HL-60 (cell line): ENCODE results near the gene B3GNT8.
"Not testable (repeated sequence)": the region's sequence is repeated elsewhere in the genome, so short reads cannot be mapped to it uniquely, and the experiment has no call there.

Experiments
- DNase-seq, 2 experiments: peaks; one replicate each; pipeline ENCODE4 v3.0.0-alpha.2; 2010 to 2020; ENCODE audit warnings: low read depth in 1 of 2, low spot score in 1 of 2
- H3K27ac ChIP-seq: fragments of 250-450 bp; sonication (Bioruptor Pico); replicated peaks from 2 replicates; pipeline ENCODE4 v1.5.1; 2020; ENCODE audit warnings: mild to moderate bottlenecking, moderate library complexity
- H3K27me3 ChIP-seq: fragments of 250-450 bp; sonication (Bioruptor Pico); 2 replicates; pipeline ENCODE4 v1.5.1; 2021; ENCODE audit warnings: mild to moderate bottlenecking, moderate library complexity; ENCODE audit not compliant: insufficient read depth, poor library complexity, severe bottlenecking
- H3K4me3 ChIP-seq: replicated peaks from 2 replicates; pipeline ENCODE4 v1.5.1; 2011; ENCODE audit warnings: mild to moderate bottlenecking, control low read depth, low read length; ENCODE audit not compliant: insufficient read depth
- GABPA ChIP-seq: IDR thresholded peaks from 2 replicates; pipeline ENCODE4 v1.6.1; 2012; ENCODE audit warnings: low read depth
- POLR2AphosphoS5 ChIP-seq: IDR thresholded peaks from 2 replicates; pipeline ENCODE4 v1.6.1; 2012; ENCODE audit warnings: low read depth
- SPI1 ChIP-seq: IDR thresholded peaks from 2 replicates; pipeline ENCODE4 v1.6.1; 2012; ENCODE audit warnings: low read depth, mild to moderate bottlenecking, borderline replicate concordance
- TF ChIP-seq, protein P1 (sequence below): IDR thresholded peaks from one replicate; pipeline ENCODE4 v1.5.1; 2011; ENCODE audit warnings: low read length, control low read depth, inconsistent platforms; ENCODE audit not compliant: insufficient read depth
- TF ChIP-seq, protein P2 (sequence below): IDR thresholded peaks from 2 replicates; pipeline ENCODE4 v1.6.1; 2012; ENCODE audit warnings: low read depth; ENCODE audit not compliant: insufficient replicate concordance

Gene B3GNT8

DNA sequence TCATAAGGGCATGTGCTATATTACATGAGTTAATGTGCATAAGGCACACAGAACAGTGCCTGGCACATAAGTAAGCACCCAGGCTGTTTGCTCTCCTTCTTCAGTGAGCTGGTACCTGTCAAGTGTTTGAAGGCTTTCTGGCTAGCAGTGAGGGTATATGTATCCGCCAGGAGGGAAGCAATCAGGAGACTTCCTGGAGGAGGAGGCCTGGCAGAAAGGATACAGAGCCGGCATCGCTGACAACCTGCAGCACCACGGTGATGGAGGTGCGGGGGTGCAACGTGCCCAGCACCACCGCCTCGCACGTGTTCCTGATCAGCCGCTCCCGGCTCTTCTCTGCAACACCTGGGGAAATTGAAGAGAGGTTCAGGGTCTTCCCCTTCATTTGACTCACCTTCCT lies 35.6 kb downstream of the B3GNT8 start:
- TF ChIP-seq, protein P1, sequence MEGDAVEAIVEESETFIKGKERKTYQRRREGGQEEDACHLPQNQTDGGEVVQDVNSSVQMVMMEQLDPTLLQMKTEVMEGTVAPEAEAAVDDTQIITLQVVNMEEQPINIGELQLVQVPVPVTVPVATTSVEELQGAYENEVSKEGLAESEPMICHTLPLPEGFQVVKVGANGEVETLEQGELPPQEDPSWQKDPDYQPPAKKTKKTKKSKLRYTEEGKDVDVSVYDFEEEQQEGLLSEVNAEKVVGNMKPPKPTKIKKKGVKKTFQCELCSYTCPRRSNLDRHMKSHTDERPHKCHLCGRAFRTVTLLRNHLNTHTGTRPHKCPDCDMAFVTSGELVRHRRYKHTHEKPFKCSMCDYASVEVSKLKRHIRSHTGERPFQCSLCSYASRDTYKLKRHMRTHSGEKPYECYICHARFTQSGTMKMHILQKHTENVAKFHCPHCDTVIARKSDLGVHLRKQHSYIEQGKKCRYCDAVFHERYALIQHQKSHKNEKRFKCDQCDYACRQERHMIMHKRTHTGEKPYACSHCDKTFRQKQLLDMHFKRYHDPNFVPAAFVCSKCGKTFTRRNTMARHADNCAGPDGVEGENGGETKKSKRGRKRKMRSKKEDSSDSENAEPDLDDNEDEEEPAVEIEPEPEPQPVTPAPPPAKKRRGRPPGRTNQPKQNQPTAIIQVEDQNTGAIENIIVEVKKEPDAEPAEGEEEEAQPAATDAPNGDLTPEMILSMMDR, result no peak
- TF ChIP-seq GABPA, result no peak
- no peak for TF ChIP-seq SPI1
- no peak for TF ChIP-seq POLR2AphosphoS5
- TF ChIP-seq, protein P2, sequence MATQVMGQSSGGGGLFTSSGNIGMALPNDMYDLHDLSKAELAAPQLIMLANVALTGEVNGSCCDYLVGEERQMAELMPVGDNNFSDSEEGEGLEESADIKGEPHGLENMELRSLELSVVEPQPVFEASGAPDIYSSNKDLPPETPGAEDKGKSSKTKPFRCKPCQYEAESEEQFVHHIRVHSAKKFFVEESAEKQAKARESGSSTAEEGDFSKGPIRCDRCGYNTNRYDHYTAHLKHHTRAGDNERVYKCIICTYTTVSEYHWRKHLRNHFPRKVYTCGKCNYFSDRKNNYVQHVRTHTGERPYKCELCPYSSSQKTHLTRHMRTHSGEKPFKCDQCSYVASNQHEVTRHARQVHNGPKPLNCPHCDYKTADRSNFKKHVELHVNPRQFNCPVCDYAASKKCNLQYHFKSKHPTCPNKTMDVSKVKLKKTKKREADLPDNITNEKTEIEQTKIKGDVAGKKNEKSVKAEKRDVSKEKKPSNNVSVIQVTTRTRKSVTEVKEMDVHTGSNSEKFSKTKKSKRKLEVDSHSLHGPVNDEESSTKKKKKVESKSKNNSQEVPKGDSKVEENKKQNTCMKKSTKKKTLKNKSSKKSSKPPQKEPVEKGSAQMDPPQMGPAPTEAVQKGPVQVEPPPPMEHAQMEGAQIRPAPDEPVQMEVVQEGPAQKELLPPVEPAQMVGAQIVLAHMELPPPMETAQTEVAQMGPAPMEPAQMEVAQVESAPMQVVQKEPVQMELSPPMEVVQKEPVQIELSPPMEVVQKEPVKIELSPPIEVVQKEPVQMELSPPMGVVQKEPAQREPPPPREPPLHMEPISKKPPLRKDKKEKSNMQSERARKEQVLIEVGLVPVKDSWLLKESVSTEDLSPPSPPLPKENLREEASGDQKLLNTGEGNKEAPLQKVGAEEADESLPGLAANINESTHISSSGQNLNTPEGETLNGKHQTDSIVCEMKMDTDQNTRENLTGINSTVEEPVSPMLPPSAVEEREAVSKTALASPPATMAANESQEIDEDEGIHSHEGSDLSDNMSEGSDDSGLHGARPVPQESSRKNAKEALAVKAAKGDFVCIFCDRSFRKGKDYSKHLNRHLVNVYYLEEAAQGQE, result no peak
- DNase-seq, result no peak
- H3K27me3 ChIP-seq, result no peaks in the 10 kb centered on the region
- H3K27ac ChIP-seq, result no peak overlapping the region
- H3K4me3 ChIP-seq, result no peak overlapping the region

DNA sequence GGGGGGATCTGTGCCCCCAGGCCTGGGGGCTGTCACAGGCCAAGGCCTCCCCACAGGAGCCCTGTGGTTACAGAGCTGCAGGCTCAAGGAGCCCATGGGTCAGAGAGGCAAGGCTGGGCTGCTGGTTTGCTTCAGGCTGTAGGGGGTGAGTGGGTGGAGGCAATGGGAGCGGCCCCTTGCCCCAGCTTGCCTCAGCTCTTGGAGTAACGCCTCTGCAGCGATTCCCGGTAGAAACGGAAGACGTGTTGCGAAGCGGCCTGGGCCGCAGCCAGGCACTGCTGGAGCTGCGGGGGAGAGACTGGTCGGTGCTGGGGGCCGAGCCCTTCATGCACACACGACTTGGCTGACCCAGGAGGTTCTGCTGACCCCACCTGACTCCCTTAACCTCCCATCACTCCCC lies 40.7 kb downstream of the B3GNT8 start:
- TF ChIP-seq GABPA, result no peak
- TF ChIP-seq, protein P2, result no peak
- no peak for TF ChIP-seq SPI1
- TF ChIP-seq, protein P1, result no peak
- TF ChIP-seq POLR2AphosphoS5, result no peak
- no peak for DNase-seq
- Histone ChIP-seq H3K27me3 (no peaks in the 10 kb centered on the region), H3K27ac (no peak overlapping the region; the same call in 1 of the 2 replicates), H3K4me3 (no peak overlapping the region)

DNA sequence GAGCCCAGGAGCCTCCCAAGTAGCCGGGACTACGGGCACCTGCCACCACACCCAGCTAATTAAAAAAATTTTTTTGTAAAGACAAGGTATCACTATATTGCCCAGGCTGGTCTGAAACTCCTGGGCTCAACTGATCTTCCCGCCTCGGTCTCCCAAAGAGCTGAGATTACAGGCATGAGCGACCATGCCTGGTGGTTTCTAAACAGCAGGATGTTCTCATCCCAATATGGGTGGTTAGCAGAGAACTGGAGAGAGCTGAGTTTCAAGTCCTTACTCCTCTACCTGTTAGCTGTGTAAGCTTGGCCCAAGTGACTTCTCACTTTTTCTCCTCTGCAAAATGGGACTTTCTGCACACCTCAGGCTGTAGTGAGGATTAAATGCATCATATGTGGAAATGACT lies 42.8 kb downstream of the B3GNT8 start:
- TF ChIP-seq, protein P2, result no peak
- TF ChIP-seq SPI1, result no peak
- no peak for TF ChIP-seq GABPA
- TF ChIP-seq POLR2AphosphoS5, result no peak
- TF ChIP-seq, protein P1, result no peak
- DNase-seq, result no peak
- Histone ChIP-seq H3K27ac (no peak overlapping the region), H3K27me3 (no peaks in the 10 kb centered on the region), H3K4me3 (no peak overlapping the region)

DNA sequence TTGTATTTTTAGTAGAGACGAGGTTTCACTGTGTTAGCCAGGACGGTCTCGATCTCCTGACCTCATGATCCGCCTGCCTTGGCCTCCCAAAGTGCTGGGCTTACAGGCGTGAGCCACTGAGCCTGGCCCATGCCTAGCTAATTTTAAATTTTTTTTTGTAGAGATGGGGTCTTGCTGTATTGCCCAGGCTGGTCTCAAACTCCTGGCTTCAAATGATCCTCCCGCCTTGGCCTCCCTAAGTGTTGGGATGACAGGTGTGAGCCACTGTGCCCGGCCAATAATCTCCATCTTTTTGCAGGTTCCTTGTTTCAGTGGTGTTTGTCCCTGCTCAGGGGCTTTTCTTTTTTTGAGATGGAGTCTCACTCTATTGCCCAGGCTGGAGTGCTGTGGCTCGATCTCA lies 45.6 kb downstream of the B3GNT8 start:
- H3K27me3 ChIP-seq, H3K4me3 ChIP-seq, H3K27ac ChIP-seq, DNase-seq: not testable (repeated sequence)
